Ecto neural progenitor cell (in vitro differentiated cells): ENCODE data around the gene PACS2.
"Not testable (repeated sequence)": the region's sequence is repeated elsewhere in the genome, so short reads cannot be mapped to it uniquely, and the experiment has no call there.

ENCODE experiments used
- DNase-seq: peaks from one replicate; pipeline ENCODE4 v3.0.0-alpha.2; 2018; ENCODE audit warnings: low spot score

Gene PACS2

DNA sequence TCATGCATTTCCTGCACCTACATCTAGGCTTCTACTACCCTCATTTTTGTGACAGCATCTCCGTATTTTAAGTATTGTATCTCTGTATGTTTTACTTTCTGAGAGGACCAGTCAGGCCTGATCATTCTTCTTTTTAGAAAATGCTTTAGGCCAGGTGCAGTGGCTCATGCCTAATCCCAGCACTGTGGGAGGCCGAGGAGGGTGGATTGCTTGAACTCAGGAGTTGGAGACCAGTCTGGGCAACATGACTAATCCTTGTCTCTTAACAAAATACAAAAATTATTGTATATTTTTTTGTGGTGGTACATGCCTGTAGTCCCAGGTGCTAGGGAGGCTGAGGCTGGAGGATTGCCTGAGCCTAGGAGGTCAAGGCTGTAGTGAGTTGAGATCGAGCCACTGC, 36.9 kb downstream of the PACS2 start:
- DNase-seq = no peak

- peak; percentile 88 for DNase-seq
Measured at GRCh38 chr14:105351920-105352851, 37.6 kb downstream of the PACS2 start.

DNA sequence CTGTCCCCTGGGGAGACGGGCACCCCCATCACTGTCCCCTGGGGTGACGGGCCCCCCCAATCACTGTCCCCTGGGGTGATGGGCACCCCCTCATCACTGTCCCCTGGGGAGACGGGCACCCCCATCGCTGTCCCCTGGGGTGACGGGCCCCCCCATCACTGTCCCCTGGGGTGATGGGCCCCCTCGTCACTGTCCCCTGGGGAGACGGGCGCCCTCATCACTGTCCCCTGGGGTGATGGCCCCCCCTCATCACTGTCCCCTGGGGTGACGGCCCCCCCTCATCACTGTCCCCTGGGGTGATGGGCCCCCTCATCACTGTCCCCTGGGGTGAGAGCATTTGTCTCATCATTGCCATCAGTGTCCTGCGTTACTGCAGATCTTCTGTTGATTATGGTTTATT, 38.6 kb downstream of the PACS2 start:
- DNase-seq = no peak

GRCh38 chr14:105354541-105354940, 40.0 kb downstream of the PACS2 start:
- no peak for DNase-seq

DNA sequence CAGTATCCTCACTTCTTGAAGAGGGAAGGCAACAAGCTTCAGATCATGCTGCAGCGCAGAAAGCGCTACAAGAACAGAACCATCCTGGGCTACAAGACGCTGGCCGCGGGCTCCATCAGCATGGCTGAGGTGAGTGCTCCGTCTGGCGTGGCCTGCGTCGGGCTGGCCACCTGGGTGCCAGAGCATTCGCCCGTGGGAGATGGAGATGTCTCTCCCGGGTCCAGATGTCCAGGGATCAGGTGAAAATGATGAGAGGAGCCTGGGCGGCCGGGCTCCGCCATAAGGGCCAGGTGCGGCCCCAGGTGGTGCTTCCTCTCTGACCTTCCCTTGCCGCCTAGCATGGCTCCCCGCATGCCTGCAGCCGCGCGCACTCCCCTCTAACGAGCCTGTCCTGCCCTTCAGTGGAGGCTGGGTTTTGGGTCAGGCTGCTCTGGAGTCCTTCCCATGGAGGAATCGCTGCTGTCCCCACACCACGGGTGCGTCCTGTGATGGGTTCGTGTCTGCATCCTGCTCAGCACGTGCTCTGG, 40.6 kb downstream of the PACS2 start:
- no peak for DNase-seq

DNA sequence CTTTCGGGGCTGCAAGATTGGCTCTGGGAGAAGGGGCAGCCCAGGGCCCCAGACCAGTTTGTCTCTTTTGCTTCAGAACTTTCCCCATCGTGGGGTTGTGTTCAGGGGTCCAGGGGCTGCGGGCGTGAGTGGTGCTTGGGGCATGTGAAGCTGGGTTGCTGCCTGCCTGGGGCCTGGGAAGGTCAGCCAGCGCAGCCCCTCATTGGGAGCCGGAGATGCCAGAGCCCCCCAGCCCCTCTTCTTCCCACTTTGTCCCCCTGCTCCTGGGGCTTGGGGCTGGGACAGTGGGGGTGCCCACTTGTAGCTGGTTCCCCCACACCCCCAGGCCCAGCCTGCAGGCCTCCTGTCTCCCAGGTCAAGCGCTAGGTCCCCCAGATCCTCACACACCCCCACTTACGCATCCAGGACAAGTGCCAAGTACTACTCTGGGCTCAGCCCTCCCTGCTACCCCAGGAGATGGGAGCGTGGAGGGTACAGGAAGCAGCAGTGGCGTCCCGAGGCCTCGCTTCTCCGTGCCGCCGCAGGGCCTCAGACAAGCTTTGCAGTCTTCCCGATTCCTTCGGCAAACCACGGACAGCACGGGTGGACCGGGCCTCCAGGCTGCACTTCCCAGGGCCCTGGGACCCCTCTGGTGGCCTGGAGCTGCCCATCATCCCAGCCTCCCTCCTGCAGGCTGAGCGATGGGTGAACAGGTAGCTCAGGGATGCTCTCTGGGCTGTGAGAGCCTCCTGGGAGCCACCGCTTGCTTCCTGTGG, 41.5 kb downstream of the PACS2 start:
- no peak for DNase-seq

DNA sequence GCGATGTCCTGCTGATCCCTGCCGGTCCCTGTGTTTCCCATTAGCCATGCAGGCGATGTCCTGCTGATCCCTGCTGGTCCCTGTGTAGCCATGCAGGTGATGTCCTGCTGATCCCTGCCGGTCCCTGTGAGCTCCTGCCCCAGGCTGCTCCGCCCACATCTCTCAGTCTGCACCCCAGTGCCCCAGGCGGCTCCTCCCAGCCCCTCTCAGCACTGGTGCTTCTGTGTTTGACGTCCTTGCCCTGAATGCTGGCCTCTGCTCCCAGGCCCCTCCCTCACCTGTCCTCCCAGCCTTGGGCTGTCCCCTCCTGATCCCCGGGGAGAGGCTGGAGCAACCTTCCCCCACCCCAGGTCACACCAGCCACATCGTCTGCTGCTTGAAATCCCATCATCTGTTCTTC, 42.4 kb downstream of the PACS2 start:
- no peak for DNase-seq

DNA sequence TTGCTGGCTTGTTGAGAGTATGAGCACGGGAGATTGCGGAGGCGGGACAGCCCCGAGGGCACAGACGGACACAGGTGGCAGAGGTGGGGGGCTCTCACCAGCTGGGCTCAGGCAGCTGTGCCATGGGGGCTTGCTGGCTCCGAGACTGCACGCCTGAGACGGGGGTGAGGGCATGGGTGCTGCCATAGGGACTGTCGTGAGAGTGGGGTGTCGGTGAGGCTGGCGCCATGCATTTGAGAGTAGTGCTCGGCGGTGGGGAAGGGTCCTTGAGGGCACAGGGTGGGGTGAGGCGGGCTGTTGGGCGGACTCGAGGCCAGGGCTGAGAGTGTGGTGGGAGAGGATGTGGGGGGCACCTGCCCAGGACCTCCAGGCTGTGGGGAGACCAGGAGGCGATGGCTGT, 43.1 kb downstream of the PACS2 start:
- no peak for DNase-seq

DNA sequence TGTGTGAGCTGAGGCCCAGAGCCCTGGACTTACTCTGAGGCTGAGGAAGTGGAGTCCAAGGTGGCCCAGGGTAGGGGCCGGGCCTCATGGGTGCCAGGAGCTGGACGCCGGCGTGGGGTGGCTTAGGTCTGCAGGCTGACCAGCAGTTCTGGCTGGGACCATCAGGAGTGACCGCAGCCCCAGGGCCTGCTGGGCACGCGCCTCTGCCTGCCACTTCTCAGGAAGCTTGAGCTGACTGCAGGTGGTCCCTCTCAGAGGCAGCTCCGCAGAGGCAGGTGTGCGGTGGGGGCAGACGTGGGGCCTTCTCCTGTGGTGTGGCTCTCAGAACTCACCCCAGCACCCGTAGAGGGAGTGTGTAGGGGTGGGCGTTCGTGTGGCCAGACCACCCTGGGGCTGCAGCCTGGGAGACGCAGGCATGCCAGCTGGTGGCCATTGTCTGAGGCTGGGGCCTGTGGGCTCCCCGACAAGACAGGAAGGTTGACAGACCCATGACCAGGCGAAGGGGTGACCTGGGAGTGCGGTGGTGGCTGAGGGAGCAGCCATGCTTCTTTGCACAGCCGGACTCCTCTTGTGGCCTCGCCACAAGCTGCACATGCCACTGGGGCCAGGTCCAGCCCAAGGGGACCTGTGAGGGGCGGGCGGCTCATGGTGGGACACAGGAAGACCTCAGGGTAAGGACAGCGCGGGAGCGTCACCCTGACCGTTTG, 43.7 kb downstream of the PACS2 start:
- no peak for DNase-seq

DNA sequence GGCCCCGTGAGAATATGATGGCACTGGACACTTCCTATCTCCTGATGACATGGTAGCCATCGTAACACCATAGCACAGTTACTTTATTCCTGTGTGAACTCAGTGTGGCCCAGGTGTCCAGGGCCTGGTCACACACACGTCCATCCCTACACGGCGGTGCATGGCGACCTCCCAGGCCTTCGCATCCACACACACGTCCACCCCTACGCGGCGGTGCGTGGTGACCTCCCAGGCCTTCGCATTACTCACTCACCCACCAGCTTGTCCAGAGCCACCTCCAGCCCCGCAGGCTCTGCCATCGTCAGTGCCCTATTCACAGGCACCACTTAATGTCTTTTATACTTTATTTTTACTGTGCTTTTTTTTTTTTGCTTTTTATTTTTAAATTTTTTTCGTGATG, 44.4 kb downstream of the PACS2 start:
- DNase-seq = no peak

DNA sequence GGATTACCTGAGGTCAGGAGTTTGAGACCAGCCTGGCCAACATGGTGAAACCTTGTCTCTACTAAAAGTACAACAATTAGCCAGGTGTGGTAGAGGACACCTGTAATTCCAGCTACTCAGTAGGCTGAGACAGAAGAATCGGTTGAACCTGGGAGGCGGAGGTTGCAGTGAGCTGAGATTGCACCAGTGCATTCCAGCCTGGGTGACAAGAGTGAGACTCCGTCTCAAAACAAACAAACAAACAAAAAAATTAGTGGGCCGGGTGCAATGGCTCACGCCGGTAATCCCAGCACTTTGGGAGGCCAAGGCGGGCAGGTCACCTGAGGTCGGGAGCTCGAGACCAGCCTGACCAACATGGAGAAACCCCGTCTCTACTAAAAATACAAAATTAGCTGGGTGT, 46.9 kb downstream of the PACS2 start:
- not testable (repeated sequence) for DNase-seq

- DNase-seq = no peak
Measured at GRCh38 chr14:105363847-105364708, 49.5 kb downstream of the PACS2 start.

- DNase-seq = no peak
Measured at GRCh38 chr14:105365101-105365500, 50.6 kb downstream of the PACS2 start.

- DNase-seq = no peak
Measured at GRCh38 chr14:105365681-105366080, 51.1 kb downstream of the PACS2 start.

DNA sequence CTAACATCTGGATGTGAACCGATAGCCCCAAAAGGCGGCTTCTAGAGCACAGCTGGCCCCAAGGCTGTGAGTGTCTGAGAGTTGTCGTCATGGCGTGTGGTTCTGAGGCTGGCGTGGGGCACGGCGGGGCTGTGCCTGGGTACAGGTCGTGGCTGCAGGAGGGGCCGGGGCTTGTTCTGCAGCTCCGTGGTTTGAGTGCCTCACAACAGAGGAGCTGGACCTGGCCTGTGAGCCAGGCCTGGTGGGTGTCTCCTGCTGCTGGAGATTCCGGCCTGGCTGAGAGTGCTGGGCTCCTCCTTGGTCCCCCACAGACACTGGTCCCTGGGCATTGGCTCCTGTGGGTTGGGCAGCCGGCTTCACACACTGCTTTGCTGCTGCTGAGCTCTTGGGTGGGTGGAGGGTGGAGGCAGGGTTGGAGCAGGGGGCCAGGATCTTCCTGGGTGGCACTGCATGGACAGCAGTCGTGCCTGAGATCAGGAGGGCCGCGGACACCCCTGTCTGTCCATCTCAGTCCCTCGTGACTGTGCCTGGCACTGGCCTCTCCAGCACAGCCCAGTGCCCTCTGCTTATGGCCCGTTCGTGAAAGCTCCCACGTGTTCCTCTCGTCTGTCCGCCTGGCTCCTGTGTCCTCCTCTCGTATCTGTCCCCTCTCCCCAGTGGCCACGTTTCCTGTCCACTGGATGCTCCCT, 52.0 kb downstream of the PACS2 start:
- no peak for DNase-seq

DNA sequence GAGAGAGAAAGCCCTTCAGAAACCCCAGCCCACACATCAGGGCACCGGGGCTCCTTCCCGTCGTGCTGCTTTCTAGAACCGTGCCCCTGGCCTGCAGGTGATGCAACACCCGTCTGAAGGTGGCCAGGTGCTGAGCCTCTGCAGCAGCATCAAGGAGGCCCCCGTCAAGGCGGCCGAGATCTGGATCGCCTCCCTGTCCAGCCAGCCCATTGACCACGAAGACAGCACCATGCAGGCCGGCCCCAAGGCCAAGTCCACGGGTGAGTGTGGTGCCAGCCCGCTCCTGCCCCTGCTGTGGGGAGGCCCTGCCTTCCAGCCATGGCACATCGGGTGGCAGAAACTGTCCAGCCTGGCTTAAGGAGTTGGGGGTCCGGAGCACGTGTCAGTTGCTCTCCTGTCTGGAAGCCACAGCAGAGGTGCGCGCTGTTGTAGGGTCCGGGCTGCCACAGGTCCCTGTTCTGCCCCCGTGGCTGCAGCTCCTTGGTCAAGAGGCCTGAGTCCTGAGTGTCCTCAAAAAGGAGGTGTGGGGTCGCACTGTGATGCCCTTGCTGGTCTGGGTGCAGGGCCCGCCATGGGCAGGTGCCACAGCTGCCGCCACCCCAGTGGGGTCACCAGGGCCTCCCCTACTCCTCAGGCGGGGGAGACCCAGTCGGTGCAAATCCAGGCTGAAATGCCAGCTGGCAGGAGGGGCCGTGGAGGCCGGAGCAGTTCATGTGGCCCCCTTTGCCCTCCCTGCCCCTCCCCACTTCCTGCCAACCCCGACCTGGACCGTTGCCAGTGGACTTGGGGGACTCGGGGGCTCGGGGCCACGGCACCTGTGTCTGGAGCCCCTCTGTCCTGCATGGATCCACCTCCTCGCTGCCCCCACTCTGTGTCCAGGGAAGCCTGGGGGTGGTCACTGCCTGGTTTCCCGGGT, 52.8 kb downstream of the PACS2 start:
- no peak for DNase-seq

DNA sequence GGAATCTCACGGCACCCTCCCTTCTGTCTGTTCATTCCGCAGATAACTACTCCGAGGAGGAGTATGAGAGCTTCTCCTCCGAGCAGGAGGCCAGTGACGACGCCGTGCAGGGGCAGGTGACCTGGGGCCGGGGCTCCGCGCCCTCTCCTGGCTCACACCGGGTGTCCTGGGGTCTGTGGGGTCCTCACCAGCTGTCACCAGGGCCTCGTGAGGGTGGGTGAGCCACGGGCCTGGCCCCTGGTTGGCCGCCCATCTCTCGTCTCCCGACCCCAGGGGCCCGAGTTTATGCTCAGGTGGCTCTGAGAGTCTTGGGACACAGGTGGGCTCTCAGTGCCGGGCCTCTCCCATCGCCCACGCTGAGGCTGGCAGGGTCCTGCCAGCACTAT, 53.5 kb downstream of the PACS2 start:
- no peak for DNase-seq

DNA sequence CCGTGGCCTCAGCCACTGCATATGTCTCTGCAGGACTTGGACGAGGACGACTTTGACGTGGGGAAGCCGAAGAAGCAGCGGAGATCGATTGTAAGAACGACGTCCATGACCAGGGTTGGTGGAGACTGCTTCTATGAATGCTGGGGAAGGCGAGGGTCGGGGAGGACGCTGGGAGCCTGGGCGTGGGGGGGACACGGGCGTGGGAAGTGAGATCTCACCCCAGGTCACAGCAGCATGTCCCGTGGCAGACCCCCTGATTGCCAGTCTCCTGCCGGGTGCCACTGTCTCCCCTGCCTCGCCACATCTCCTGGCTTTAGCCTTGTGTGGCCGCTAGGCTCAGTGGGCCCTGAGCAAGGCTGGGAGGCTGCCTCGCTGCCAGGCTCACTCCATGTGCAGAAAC, 53.9 kb downstream of the PACS2 start:
- no peak for DNase-seq

- no peak for DNase-seq
Measured at GRCh38 chr14:105368910-105369652, 54.5 kb downstream of the PACS2 start.
